MM.1S (cell line): ENCODE data around the gene KCNB1.

Experiments used
- CTCF ChIP-seq: fragments of 300-600 bp; sonication (generic); IDR thresholded peaks from 2 replicates; pipeline ENCODE4 v1.5.1; 2016; ENCODE audit warnings: antibody characterized with exemption, low read length, mixed read lengths
- EZH2phosphoT487 ChIP-seq: fragments of 300-600 bp; sonication (generic); IDR thresholded peaks from 2 replicates; pipeline ENCODE4 v1.6.1; 2018; ENCODE audit warnings: antibody characterized with exemption, low read length

GRCh38 chr20:49354673-49355072 is 127.8 kb downstream of the KCNB1 start:
- TF ChIP-seq CTCF (no peak), EZH2phosphoT487 (no peak)
